Activated CD8-positive, alpha-beta T cell treated with anti-CD3 and anti-CD28 coated beads for 36 hours (primary cell): ENCODE results near the gene FRY. TPM values are rescaled to one million over a fixed set of nuclear protein-coding genes. Genes with fewer than 3 reads are reported as not detected.

Experiments
- ATAC-seq: fragments of 200-7000 bp; cut with Tn5 transposase; one replicate; pipeline ENCODE4 v1.10.0; 2021; ENCODE audit warnings: mild to moderate bottlenecking, moderate library complexity
- CTCF ChIA-PET: fragments of 350-600 bp; sonication (Branson Sonifier 250); formaldehyde crosslinking; loops from one replicate; lab custom pipeline; 2021; ENCODE audit warnings: antibody characterized with exemption; lab: Charles Lee
- POLR2A ChIA-PET: fragments of 350-600 bp; sonication (Branson Sonifier 250); formaldehyde crosslinking; loops from one replicate; lab custom pipeline; 2021; ENCODE audit warnings: antibody characterized with exemption; lab: Charles Lee
- DNase-seq: peaks from one replicate; pipeline ENCODE4 v3.0.0-alpha.2; 2020
- H3K27ac Mint-ChIP-seq: one replicate; pipeline ENCODE4 v1.8.0; 2021; ENCODE audit warnings: mild to moderate bottlenecking, mixed read lengths
- H3K27me3 Mint-ChIP-seq: one replicate; pipeline ENCODE4 v1.8.0; 2021; ENCODE audit warnings: mixed read lengths
- H3K36me3 Mint-ChIP-seq: one replicate; pipeline ENCODE4 v1.8.0; 2021; ENCODE audit warnings: low read depth, mixed read lengths
- H3K4me1 Mint-ChIP-seq: one replicate; pipeline ENCODE4 v1.8.0; 2021; ENCODE audit warnings: low read depth, mixed read lengths
- H3K4me3 Mint-ChIP-seq: one replicate; pipeline ENCODE4 v1.8.0; 2021; ENCODE audit warnings: mild to moderate bottlenecking, moderate library complexity, mixed read lengths
- H3K9me3 Mint-ChIP-seq: one replicate; pipeline ENCODE4 v1.8.0; 2021; ENCODE audit warnings: mixed read lengths
- intact Hi-C: fragments of 100-400 bp; cut with micrococcal nuclease; formaldehyde crosslinking; loops from one replicate; pipeline ENCODE4 v1.10.0; 2022
- total RNA-seq, 2 experiments: library from RNA; stranded (reverse); gene quantifications; one replicate each; pipeline ENCODE4 v1.2.3, GENCODE V29; 2021
- TF ChIP-seq, protein P1 (sequence below): fragments of 200-600 bp; IDR thresholded peaks from one replicate; pipeline ENCODE4 v1.8.0; 2022; ENCODE audit warnings: antibody characterized with exemption, mild to moderate bottlenecking

Gene FRY
- total RNA-seq, 2 experiments from 2014 or later = 0.58 to 0.68 TPM

DNA sequence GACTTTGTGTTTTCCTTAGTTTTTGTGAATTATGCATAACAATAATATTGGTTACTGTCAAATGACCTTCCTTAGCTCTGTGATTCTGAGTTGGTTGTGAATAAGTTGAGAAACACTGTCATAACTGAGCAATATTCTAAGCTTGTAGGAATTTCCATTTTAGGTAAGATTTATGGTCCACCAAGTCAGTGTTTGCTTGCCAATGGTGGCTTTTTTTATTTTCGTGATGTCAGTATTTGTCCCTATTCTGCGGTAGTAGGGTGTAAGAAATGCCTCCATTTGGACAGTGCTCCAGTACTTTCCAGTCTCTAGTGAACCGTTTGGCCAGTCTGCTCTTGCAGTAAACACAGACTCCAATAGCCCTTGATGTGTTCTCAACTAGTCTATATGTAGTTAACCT, 94.7 kb downstream of the FRY start:
- ChIA-PET POLR2A (no interaction called here), CTCF (no interaction called here)
- TF ChIP-seq, protein P1, sequence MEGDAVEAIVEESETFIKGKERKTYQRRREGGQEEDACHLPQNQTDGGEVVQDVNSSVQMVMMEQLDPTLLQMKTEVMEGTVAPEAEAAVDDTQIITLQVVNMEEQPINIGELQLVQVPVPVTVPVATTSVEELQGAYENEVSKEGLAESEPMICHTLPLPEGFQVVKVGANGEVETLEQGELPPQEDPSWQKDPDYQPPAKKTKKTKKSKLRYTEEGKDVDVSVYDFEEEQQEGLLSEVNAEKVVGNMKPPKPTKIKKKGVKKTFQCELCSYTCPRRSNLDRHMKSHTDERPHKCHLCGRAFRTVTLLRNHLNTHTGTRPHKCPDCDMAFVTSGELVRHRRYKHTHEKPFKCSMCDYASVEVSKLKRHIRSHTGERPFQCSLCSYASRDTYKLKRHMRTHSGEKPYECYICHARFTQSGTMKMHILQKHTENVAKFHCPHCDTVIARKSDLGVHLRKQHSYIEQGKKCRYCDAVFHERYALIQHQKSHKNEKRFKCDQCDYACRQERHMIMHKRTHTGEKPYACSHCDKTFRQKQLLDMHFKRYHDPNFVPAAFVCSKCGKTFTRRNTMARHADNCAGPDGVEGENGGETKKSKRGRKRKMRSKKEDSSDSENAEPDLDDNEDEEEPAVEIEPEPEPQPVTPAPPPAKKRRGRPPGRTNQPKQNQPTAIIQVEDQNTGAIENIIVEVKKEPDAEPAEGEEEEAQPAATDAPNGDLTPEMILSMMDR = no peak
- ATAC-seq (no peak), DNase-seq (no peak)
- Mint-ChIP-seq H3K36me3 (no peaks in the 10 kb centered on the region), H3K27me3 (no peaks in the 10 kb centered on the region), H3K9me3 (peaks cover 7% of the 10 kb centered on the region), H3K27ac (no peak overlapping the region), H3K4me1 (no peaks in the 10 kb centered on the region), H3K4me3 (no peak overlapping the region)
- intact Hi-C loops = no loop called here

DNA sequence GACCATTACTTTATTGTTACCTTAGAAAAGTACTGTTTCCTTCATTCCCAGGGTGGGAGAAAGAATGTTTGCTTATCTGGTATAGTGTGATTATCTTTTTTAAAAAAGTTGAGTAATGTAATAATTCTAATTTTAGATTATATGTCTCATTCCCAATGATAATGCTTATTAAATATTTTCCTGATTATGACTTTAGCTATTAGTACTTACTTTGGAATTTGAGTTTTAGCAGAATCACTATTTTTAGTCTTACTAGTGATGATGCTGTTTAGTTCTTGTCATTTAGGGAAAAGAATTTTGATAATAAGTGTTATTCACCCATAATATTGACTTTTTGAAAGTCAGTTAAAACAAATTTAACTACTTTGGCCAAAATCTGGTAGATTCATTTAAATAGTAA, 95.2 kb downstream of the FRY start:
- Mint-ChIP-seq H3K27ac (no peak overlapping the region), H3K36me3 (no peaks in the 10 kb centered on the region), H3K9me3 (peaks cover 4% of the 10 kb centered on the region), H3K4me1 (no peaks in the 10 kb centered on the region), H3K27me3 (no peaks in the 10 kb centered on the region), H3K4me3 (no peak overlapping the region)
- DNase-seq (no peak), ATAC-seq (no peak)
- ChIA-PET CTCF (no interaction called here), POLR2A (no interaction called here)
- intact Hi-C loops = no loop called here
- TF ChIP-seq, protein P1 = no peak

DNA sequence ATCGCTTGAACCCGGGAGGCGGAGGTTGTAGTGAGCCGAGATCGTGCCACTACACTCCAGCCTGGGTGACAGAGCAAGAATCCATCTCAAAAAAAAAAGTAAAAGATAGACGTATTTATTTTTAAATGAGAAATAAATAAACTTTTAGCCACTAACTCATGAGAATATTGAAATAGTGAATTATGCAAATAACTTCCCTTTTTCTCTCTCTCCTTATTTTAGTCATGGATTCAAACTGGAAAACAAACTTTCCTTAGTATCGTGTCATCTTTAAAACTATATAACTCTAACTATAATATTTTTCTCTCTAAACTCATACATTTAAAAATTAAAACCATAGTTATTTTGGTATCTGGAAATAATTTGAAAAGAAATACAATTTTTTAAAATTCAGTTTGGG, 96.1 kb downstream of the FRY start:
- POLR2A ChIA-PET = no interaction called here
- CTCF ChIA-PET = no interaction called here
- Mint-ChIP-seq H3K4me3 (no peak overlapping the region), H3K9me3 (no peaks in the 10 kb centered on the region), H3K27ac (no peak overlapping the region), H3K36me3 (no peaks in the 10 kb centered on the region), H3K4me1 (no peaks in the 10 kb centered on the region), H3K27me3 (no peaks in the 10 kb centered on the region)
- TF ChIP-seq, protein P1 = no peak
- intact Hi-C loops = no loop called here
- DNase-seq (no peak), ATAC-seq (no peak)

DNA sequence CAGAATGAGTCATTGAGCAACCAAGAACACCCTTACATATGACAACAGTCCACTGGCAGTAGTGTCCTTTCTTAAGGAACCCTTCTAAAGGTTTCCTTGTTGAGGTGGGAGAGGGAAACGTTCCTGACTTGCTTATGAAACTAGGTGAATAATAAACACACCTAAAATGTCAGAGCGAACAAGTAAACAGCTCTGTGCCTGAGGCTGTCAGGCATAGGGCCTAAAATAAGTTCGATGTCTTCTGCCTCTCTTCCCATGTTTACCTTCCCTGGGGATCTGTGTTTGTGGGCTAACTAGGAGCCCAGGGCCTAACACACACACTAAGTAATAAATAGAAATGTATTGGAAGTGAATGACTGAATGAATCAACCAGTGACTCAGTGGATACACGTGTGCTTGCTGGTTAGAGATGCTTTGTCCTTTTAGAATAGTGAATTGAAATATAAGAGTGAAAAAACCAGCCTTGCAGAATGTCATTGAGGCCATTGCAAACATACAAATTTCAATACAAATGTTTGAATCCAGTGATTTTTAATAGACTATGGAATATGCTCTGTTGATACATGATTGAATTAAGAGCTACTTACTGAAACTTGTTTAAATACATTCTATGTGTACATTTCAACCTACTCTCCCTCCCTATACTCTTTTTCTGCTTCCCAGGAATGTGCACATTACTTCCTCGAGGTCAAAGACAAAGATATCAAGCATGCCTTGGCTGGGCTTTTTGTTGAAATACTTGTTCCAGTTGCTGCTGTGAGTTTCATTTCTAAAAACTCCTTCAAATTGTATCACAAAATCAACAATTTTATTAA, 102.9 kb downstream of the FRY start:
- Mint-ChIP-seq H3K9me3 (no peaks in the 10 kb centered on the region), H3K27ac (no peak overlapping the region), H3K4me3 (no peak overlapping the region), H3K36me3 (no peaks in the 10 kb centered on the region), H3K4me1 (no peaks in the 10 kb centered on the region), H3K27me3 (no peaks in the 10 kb centered on the region)
- DNase-seq (no peak), ATAC-seq (no peak)
- intact Hi-C loops = no loop called here
- TF ChIP-seq, protein P1 = no peak
- POLR2A ChIA-PET = no interaction called here
- CTCF ChIA-PET = interaction anchor here (0.6 kb wide), 1 partner anchor 102 kb away, joined by 3 read pairs; no protein-coding TSS in a partner anchor

DNA sequence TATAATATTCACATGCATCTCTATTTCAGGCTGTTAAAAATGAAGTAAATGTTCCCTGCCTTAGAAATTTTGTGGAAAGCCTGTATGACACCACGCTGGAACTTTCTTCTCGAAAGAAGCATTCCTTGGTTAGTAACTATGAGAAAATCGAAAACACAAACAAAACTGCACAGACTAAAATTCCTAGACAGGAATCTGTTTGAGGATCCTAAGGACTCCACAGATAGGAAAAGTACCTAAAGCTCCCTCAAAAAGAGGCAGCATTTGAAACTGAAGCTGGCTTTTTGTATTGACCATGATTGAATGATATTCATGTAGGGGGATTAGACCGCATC, 103.4 kb downstream of the FRY start:
- no peaks in the 10 kb centered on the region for H3K27me3 Mint-ChIP-seq
- no peak overlapping the region for H3K27ac Mint-ChIP-seq
- H3K4me1 Mint-ChIP-seq = no peaks in the 10 kb centered on the region
- no peaks in the 10 kb centered on the region for H3K36me3 Mint-ChIP-seq
- DNase-seq (no peak), ATAC-seq (no peak)
- H3K4me3 Mint-ChIP-seq = no peak overlapping the region
- POLR2A ChIA-PET = no interaction called here
- CTCF ChIA-PET = no interaction called here
- TF ChIP-seq, protein P1 = no peak
- no peaks in the 10 kb centered on the region for H3K9me3 Mint-ChIP-seq
- intact Hi-C loops = no loop called here
